Activated CD8-positive, alpha-beta memory T cell treated with anti-CD3 and anti-CD28 coated beads for 1 hour (primary cell): ENCODE results near the gene THOC3.
"Not testable (repeated sequence)": the region's sequence is repeated elsewhere in the genome, so short reads cannot be mapped to it uniquely, and the experiment has no call there.

Source experiments
- DNase-seq, 2 donors: peaks; one replicate each; pipeline ENCODE4 v3.0.0-alpha.2; 2020; ENCODE audit warnings: low read depth in 1 of 2; ENCODE audit errors: extremely low read depth in 1 of 2

The THOC3 gene

GRCh38 chr5:175967471-175968372, at the start of gene THOC3:
Gene THOC3 (minus strand): TSS chr5:175968315. CDS start chr5:175968208, 107 bp downstream.
- DNase-seq, result peak; percentile 35 to 58

DNA sequence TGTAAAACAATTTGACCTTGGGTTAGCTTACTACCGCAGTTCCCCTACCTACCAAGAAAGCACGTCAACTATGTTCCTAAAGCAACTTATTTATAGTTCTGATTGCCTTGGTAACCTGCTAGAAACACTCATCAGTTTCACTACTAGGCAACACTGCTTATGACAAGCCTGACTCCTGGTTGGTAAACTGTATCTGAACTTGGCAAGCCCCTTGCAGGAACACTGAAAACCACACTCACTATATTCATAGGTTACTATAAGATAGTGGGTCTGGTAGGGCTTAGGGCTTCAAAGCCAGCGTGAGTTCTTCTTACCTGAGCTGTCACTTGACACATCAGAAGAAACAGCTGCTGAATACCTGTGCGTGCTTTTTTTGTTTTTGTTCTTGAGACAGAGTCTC, 49.2 kb upstream of the THOC3 start:
- DNase-seq, result not testable (repeated sequence)

- DNase-seq, result not testable (repeated sequence)
Measured at GRCh38 chr5:176014360-176014759, 46.2 kb upstream of the THOC3 start.

- not testable (repeated sequence) for DNase-seq
Measured at GRCh38 chr5:176011088-176011487, 43.0 kb upstream of the THOC3 start.

- DNase-seq, result not testable (repeated sequence)
Measured at GRCh38 chr5:176010202-176010601, 42.1 kb upstream of the THOC3 start.

GRCh38 chr5:176007220-176007619, 39.1 kb upstream of the THOC3 start:
- DNase-seq, result not testable (repeated sequence)

DNA sequence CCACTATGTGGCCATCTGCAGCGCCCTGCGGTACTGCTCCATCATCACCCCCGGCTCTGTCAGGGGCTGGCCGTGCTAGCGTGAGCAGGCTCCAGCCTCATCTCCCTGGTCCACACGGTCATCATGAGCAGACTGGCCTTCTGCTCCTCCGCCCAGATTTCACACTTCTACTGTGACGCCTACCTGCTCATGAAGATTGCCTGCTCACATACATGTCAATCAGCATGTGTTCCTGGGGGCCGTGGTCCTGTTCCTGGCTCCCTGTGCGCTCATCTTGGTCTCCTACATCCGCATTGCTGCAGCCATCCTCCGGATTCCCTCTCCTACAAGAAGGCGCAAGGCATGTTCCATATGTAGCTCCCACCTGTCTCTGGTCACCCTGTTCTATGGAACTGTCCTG, 38.7 kb upstream of the THOC3 start:
- DNase-seq, result not testable (repeated sequence)

- DNase-seq, result not testable (repeated sequence)
Measured at GRCh38 chr5:175997979-175998378, 29.9 kb upstream of the THOC3 start.

DNA sequence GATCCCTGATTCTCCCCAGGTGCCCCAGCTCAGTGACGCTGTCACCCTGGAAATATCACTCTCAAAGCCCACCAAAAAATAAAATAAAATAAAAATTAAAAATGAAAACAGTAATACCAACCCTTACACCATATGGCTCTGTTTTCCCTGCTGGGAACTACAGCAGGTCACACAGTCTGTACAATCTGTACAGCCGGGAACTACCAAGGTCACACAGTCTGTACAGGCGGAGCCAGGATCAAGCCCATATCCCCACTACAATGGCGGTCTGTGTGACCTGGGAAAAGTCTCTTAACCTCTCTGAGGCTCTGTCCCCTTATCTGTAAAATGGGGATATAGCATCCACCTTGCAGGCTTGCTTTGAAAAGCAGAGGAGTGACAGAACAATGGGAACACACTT, 29.4 kb upstream of the THOC3 start:
- DNase-seq, result not testable (repeated sequence)

DNA sequence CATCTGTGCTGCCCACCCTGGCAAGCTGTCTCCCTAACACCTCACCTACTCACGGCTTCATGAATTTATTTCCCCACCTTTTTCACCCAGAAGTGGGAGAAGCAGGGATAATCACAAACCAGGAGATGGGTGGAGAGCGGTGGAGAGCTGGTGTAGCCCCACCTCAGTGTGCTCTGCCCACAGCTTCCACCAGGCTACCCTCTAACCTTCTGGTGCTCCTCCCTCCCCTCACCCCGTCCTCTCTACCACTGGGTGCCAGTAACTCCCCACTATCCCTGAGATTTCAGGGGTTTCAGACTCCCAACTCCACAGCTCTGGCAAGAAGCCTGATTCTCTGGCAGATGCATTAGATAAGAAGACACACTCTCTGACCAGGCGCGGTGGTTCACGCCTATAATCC, 28.7 kb upstream of the THOC3 start:
- DNase-seq, result not testable (repeated sequence)

- DNase-seq, result not testable (repeated sequence)
Measured at GRCh38 chr5:175995506-175995905, 27.4 kb upstream of the THOC3 start.

GRCh38 chr5:175979371-175979995, 11.4 kb upstream of the THOC3 start:
- not testable (repeated sequence) for DNase-seq

- not testable (repeated sequence) for DNase-seq
Measured at GRCh38 chr5:175968381-175968780, 266 bp upstream of the THOC3 start.

DNA sequence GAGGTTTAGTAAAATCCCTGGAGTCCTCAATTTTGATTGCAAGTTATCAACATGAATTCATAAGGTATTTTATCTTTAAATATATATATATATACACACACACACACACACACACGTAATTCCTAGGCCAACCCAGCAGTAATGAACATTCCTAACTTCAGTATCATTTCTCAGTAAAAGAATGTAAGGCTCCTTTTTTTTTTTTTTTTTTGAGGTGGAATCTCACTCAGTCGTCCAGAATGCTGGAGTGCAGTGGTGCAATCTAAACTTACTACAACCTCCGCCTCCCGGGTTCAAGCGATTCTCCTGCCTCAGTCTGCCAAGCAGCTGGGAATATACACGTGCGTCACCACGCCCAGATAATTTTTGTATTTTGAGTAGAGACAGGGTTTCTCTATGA, 5.8 kb downstream of the THOC3 start:
- DNase-seq, result not testable (repeated sequence)

GRCh38 chr5:175960228-175960627, 7.9 kb downstream of the THOC3 start:
- not testable (repeated sequence) for DNase-seq

DNA sequence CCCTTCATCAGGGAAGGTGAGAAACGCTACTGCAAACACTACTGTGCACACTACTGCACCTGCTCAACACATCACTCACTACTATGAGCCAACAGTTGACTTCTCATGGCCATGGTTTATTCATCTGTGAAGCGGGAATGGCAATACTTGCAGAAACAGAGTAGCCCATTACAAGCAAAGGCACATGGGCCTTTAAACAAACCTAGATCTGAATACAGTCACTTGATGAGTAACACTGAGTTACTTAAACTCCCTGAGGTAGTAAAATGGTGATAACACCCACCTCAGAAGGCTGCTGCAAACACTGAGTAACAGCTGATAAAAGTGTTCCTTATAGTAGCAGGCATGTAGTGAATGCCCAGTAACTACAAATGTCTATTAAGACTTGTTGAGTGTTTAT, 9.6 kb downstream of the THOC3 start:
- not testable (repeated sequence) for DNase-seq

DNA sequence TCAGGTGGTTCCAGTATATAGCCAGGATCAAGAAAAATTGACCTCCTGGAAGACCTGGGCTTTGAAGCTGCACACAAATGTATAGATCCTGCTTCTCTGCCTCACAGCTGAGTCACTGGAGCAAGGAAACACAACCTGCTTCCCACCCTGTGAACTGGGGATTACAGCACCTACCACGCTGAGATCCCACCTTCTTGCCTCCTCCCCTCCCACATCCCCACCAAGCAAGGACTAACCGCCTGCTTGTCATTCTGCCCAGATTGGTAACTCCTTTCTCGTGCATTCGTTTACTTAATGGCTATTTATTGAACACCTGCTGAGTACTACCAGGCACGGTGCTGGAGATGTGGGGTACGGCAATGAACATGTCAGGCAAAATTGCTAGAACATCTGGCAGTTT, 14.0 kb downstream of the THOC3 start:
- DNase-seq, result not testable (repeated sequence)

- DNase-seq, result not testable (repeated sequence)
Measured at GRCh38 chr5:175952810-175953209, 15.3 kb downstream of the THOC3 start.

GRCh38 chr5:175951339-175951969, 16.7 kb downstream of the THOC3 start:
- not testable (repeated sequence) for DNase-seq

DNA sequence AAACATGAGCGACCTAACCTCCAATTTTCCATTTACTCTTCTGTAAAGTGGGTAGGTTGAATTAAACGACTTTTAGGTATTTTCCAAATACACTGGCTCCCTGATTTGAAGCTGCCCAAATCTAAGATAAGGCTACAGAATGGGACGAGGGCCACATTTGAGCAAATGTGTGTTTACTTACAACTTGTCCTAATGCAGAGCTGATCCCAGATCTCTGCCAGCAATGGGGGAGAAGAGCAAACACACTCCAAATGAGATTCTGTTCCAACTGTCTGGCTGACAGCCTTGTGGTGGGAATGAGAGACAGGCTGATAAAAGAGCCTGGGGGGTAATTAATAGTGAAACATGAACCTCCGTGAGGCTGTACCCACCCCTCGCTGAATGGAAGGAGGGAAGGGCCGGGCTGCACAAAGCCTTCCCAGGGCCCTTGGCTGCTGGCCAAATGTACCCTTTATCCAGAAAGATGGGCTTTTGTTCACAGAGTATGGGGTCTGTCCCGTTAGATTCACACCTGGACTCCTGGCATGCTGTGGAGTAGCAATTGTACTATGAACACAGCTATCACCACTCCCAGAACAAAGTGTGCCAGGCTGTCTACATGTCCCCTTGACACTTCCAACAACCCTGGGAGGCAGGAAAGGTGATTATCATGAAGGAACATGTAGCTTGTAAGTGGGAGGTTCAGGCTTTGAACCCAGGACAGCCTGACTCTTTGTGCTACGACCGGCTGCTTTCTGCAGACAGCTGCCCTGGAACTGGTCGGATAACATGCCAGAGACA, 19.6 kb downstream of the THOC3 start:
- not testable (repeated sequence) for DNase-seq

DNA sequence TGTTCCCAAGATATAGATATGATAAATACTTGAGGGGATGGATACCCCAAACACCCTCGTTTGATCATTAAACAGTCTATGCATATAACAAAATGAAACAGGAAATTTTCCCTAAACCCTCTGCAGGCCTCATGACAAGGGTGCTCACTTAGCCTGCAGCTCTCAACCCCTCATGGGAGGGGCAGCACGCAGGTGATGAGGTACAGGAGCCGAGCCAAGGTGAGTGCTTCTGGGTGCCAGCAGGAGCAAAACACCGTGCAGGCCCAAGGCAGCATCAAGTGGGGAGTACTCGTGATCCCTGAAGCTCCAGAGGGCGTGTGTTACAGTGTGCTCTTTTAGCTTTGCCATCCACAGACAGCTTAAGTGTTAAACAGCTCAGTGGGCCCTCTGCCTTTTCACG, 24.9 kb downstream of the THOC3 start:
- not testable (repeated sequence) for DNase-seq
